Activated CD8-positive, alpha-beta memory T cell treated with anti-CD3 and anti-CD28 coated beads, Interleukin-2, amount 50 U/mL, for 48 hours (primary cell): ENCODE data around the gene HECW1.
"Not testable (repeated sequence)": the region's sequence is repeated elsewhere in the genome, so short reads cannot be mapped to it uniquely, and the experiment has no call there.

Experiments used
- DNase-seq: peaks from one replicate; pipeline ENCODE4 v3.0.0-alpha.2; 2020

The HECW1 gene

GRCh38 chr7:43112941-43113621, 634 bp downstream of the HECW1 start:
- no peak for DNase-seq

GRCh38 chr7:43113622-43114457, 1.4 kb downstream of the HECW1 start:
- no peak for DNase-seq

- no peak for DNase-seq
These were observed 2.0 kb downstream of the HECW1 start for GRCh38 chr7:43114458-43114780.

GRCh38 chr7:43116451-43116850, 4.0 kb downstream of the HECW1 start:
- no peak for DNase-seq

GRCh38 chr7:43117095-43117494, 4.6 kb downstream of the HECW1 start:
- no peak for DNase-seq

- DNase-seq: no peak
These were observed 5.4 kb downstream of the HECW1 start for GRCh38 chr7:43117861-43118260.

GRCh38 chr7:43118313-43118712, 5.9 kb downstream of the HECW1 start:
- DNase-seq: no peak

GRCh38 chr7:43119371-43120075, 7.1 kb downstream of the HECW1 start:
- DNase-seq: no peak

- DNase-seq: no peak
These were observed 9.5 kb downstream of the HECW1 start for GRCh38 chr7:43121973-43122372.

- DNase-seq: no peak
These were observed 11.0 kb downstream of the HECW1 start for GRCh38 chr7:43123457-43123856.

GRCh38 chr7:43124388-43124787, 11.9 kb downstream of the HECW1 start:
- DNase-seq: no peak

GRCh38 chr7:43130347-43130746, 17.9 kb downstream of the HECW1 start:
- no peak for DNase-seq

- no peak for DNase-seq
These were observed 22.7 kb downstream of the HECW1 start for GRCh38 chr7:43135129-43135528.

- no peak for DNase-seq
These were observed 23.6 kb downstream of the HECW1 start for GRCh38 chr7:43136064-43136463.

- not testable (repeated sequence) for DNase-seq
These were observed 24.8 kb downstream of the HECW1 start for GRCh38 chr7:43137121-43137744.

- no peak for DNase-seq
These were observed 25.4 kb downstream of the HECW1 start for GRCh38 chr7:43137811-43138210.

GRCh38 chr7:43138710-43139109, 26.3 kb downstream of the HECW1 start:
- no peak for DNase-seq

- no peak for DNase-seq
These were observed 26.7 kb downstream of the HECW1 start for GRCh38 chr7:43139137-43139536.

- DNase-seq: no peak
These were observed 27.7 kb downstream of the HECW1 start for GRCh38 chr7:43140186-43140585.

GRCh38 chr7:43141091-43141490, 28.6 kb downstream of the HECW1 start:
- no peak for DNase-seq

GRCh38 chr7:43142703-43143102, 30.3 kb downstream of the HECW1 start:
- no peak for DNase-seq

GRCh38 chr7:43143918-43144589, 31.6 kb downstream of the HECW1 start:
- DNase-seq: no peak
